Measurements from ENCODE around the gene PCK1. TPM values are rescaled to one million over a fixed set of nuclear protein-coding genes. Genes with fewer than 3 reads are reported as not detected.

The PCK1 gene
- total RNA-seq, 1 donor from 2014 or later: not detected

DNA sequence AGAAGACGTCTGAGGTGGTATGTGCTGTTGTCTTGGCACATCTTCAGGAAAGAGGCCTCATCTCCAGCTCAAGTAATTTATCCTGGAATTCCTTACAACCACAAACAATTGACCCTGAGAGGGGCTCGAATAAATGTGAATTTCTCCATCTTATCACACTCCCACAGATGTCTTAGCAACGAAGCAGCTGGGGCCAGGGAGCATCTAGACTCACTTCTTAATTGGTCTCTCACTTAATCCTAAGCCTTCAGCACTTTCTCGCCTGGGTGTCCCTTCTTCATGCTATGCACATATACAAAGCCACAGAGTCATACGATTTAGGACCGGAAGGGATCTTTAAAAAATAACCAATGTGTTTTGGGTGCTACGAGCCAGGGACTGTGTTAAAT lies 27.1 kb downstream of the PCK1 start:
- Mint-ChIP-seq H3K27me3 (ENCODE audit: low read depth) (peaks cover 12% of the 10 kb centered on the region), H3K27ac (ENCODE audit: unreplicated experiment) (no peak overlapping the region), H3K4me3 (no peak overlapping the region), H3K4me1 (peaks cover 3% of the 10 kb centered on the region), H3K36me3 (ENCODE audit: low read depth) (no peaks in the 10 kb centered on the region), H3K9me3 (no peaks in the 10 kb centered on the region)
- no peak for DNase-seq (ENCODE audit: low read depth, low spot score)
- TF ChIP-seq, protein P1, sequence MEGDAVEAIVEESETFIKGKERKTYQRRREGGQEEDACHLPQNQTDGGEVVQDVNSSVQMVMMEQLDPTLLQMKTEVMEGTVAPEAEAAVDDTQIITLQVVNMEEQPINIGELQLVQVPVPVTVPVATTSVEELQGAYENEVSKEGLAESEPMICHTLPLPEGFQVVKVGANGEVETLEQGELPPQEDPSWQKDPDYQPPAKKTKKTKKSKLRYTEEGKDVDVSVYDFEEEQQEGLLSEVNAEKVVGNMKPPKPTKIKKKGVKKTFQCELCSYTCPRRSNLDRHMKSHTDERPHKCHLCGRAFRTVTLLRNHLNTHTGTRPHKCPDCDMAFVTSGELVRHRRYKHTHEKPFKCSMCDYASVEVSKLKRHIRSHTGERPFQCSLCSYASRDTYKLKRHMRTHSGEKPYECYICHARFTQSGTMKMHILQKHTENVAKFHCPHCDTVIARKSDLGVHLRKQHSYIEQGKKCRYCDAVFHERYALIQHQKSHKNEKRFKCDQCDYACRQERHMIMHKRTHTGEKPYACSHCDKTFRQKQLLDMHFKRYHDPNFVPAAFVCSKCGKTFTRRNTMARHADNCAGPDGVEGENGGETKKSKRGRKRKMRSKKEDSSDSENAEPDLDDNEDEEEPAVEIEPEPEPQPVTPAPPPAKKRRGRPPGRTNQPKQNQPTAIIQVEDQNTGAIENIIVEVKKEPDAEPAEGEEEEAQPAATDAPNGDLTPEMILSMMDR (conservative IDR thresholded peaks at IDR 0.05): no peak

DNA sequence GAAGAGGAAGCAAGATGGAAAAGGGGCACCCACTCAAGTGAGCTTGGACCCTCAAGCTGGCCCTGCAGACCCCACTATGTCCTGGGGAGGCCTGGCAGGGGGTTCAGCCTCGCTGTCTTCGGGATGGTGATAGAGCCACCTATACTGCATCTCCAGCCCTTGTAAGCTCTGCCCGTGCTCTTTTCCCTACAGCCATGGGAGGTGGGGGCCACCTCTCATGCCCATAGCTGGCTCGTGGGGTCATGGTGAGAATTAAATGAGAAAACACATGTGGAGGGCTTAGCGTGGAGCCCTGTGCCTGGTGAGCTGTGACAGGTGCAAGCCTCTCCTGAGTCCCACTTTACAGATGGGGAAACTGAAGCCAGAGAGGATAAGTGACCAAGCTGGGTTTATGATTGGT lies 27.7 kb downstream of the PCK1 start:
- TF ChIP-seq, protein P1 (conservative IDR thresholded peaks at IDR 0.05): no peak
- no peaks in the 10 kb centered on the region for H3K9me3 Mint-ChIP-seq
- H3K27me3 Mint-ChIP-seq (ENCODE audit: low read depth): peaks cover 10% of the 10 kb centered on the region
- H3K27ac Mint-ChIP-seq (ENCODE audit: unreplicated experiment): no peak overlapping the region
- no peak for DNase-seq (ENCODE audit: low read depth, low spot score)
- H3K4me1 Mint-ChIP-seq: peaks cover 1% of the 10 kb centered on the region
- H3K4me3 Mint-ChIP-seq: no peak overlapping the region
- no peaks in the 10 kb centered on the region for H3K36me3 Mint-ChIP-seq (ENCODE audit: low read depth)

DNA sequence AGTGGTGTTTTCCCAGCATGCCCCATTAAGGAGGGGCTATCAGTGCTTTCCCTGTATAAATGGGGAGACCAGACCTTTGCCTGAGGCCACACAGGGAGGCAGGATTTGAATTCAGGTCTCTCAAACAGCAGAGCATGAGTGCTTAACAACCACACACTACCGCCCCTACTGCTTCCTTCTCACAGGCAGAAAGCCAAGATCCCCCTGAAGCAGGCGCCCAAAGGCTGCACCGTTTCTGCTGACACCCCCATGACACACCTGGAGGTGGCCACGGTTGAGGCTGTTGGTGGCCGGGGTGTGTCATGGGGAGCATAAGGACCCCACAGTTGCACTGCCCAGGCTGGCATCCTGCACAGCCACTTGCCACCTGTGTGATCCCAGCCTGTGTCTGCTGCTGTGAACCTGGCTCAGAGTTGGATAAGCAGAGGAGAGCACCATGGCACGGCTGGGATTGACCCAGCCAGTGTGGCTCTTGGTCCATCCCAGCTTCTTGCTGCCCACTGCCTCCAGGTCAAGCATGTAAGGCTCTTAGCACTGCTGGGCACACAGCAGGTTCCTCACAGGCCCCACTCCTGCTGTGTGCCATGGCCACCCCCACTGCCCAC lies 28.3 kb downstream of the PCK1 start:
- H3K9me3 Mint-ChIP-seq: no peaks in the 10 kb centered on the region
- H3K4me3 Mint-ChIP-seq: no peak overlapping the region
- TF ChIP-seq, protein P1 (conservative IDR thresholded peaks at IDR 0.05): no peak
- no peak overlapping the region for H3K27ac Mint-ChIP-seq (ENCODE audit: unreplicated experiment)
- peaks cover 10% of the 10 kb centered on the region for H3K27me3 Mint-ChIP-seq (ENCODE audit: low read depth)
- DNase-seq (ENCODE audit: low read depth, low spot score): no peak
- peaks cover 3% of the 10 kb centered on the region for H3K4me1 Mint-ChIP-seq
- H3K36me3 Mint-ChIP-seq (ENCODE audit: low read depth): no peaks in the 10 kb centered on the region

DNA sequence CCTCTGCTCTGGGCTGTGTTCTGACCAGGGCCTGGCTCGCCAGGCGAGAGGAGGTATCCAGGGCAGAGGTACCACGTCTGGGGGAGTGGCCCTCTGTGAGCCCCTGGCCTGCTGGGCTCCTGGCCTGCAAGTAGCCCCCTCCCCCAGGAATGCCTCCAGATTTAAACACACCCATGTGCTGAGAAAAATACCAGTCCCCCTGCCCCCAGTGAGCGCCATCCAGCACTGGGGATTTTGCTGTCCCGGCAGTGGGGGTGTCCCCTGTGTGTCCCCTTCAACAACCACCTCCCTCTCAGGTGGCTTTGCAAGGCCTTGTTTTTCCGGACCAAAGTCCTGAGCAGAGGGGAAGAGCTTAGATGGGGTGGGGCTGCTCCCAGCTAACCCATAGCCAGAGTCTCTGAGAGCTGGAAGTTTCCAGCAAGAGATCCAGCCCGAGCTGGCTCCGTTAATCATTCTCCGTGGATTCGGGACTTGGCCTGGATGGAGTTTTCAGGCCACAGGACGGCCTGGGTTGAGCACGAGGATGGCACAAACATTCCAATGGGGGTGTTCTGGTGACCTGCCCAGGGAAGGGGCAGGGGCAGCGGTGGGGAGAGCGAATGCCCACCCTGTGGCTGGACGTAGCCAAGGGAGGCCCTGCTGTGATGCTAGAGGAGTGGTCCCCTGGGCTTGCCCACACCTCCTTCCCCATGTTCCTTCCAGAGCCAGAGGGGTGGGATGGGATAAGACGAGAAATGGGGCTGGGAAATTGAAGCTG lies 29.0 kb downstream of the PCK1 start:
- H3K4me3 Mint-ChIP-seq: no peak overlapping the region
- peaks cover 7% of the 10 kb centered on the region for H3K4me1 Mint-ChIP-seq
- H3K27me3 Mint-ChIP-seq (ENCODE audit: low read depth): peaks cover 5% of the 10 kb centered on the region
- no peak for DNase-seq (ENCODE audit: low read depth, low spot score)
- H3K27ac Mint-ChIP-seq (ENCODE audit: unreplicated experiment): no peak overlapping the region
- H3K9me3 Mint-ChIP-seq: no peaks in the 10 kb centered on the region
- TF ChIP-seq, protein P1 (conservative IDR thresholded peaks at IDR 0.05): no peak
- no peaks in the 10 kb centered on the region for H3K36me3 Mint-ChIP-seq (ENCODE audit: low read depth)

DNA sequence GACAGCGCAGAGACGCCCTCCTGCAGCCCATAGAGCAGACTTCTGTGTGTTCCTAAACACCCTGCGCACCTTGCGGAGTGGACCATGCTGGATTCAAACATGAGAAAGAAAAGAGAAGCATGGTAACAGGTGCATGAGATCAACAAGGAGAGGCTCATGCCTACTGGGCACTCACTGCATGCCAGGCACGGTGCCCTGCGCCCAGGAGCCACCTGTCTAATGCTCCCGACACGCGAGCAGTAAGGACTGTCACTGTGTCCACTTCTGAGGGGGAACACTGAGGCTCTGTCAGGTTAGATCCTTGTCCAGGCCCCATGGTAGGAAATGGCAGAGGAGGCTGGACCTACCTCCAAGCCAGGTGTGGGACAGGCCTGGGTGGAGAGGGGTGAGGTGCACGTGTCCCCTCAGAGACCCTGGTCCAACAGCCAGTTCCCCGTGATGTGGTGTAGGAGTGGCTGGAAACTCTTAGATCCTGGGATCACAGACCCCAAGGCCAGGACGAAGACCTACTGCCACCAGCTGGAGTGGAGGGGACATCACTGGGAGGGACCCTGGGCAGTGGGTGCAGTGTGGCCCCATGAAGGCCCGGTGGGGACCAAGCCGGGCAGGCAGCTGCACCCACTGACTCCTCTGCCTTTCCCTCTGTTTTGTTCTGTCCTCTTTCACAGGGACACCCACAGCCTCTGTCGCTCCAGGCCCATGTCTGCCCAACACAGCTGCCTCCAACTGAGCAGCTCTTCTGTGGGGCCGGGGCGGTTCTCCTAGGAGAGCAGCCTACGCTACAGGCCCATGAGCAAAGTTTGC lies 29.8 kb downstream of the PCK1 start:
- Mint-ChIP-seq H3K27ac (ENCODE audit: unreplicated experiment) (no peak overlapping the region), H3K4me1 (peaks cover 7% of the 10 kb centered on the region), H3K36me3 (ENCODE audit: low read depth) (no peaks in the 10 kb centered on the region), H3K4me3 (no peak overlapping the region), H3K9me3 (no peaks in the 10 kb centered on the region), H3K27me3 (ENCODE audit: low read depth) (no peaks in the 10 kb centered on the region)
- no peak for DNase-seq (ENCODE audit: low read depth, low spot score)
- TF ChIP-seq, protein P1 (conservative IDR thresholded peaks at IDR 0.05): no peak

Measured in neural crest cell (in vitro differentiated cells).